ENCODE results near the gene CRELD2.

The CRELD2 gene

DNA sequence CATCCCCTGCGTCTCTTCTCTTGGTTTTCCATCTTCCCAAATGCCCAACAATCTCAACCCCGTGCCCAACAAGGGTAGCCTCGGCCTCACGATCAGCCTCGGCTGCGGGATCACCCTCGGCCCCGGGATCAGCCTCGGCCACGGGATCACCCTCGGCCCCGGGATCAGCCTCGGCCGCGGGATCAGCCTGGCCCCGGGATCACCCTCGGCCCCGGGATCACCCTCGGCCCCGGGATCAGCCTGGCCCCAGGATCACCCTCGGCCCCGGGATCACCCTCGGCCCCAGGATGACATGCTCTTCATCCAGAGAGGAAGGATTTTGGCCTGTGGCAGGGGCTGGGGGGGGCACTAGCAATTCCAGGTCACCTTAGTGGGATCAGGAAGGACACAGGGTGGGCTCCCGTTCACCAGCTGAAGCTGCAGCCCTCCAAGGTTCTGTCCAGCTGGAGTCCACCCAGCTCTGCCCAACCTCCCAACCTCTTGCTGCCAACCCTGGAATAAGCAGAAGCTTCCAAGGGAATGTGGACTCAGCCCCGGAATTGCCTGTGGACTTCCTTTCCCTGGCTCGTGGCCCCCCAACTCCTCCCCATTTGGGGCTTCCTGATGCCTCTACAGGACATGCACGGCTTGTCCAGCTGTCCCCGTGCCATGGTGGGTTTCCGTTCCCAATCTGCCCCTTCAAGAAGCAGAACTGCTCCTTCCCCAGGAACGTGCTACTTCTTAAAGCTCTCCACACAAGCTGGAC is 6.4 kb upstream of the CRELD2 start:
- no peak overlapping the region for H3K4me3 ChIP-seq (ENCODE audit: low read depth, low read length)

DNA sequence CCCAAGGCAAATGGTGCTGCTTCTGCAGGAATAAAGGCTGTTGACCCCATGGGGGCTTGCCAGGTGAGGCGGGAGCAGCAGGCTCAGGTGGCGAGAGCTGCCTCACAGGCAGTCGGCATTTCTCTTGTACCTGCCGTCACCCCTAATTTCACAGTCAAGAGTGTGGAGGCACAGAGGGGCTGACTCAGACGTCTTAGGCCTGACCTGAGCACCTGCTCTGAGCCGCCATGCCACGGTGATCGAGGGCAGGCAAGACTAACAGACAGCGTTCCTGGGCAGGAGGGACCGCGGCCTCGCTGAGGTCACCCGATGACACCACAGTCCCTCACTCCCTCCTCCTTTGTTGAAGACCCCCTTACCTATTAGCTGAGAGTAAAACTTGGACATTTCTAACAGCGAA is 5.4 kb upstream of the CRELD2 start:
- TF ChIP-seq, protein P1, sequence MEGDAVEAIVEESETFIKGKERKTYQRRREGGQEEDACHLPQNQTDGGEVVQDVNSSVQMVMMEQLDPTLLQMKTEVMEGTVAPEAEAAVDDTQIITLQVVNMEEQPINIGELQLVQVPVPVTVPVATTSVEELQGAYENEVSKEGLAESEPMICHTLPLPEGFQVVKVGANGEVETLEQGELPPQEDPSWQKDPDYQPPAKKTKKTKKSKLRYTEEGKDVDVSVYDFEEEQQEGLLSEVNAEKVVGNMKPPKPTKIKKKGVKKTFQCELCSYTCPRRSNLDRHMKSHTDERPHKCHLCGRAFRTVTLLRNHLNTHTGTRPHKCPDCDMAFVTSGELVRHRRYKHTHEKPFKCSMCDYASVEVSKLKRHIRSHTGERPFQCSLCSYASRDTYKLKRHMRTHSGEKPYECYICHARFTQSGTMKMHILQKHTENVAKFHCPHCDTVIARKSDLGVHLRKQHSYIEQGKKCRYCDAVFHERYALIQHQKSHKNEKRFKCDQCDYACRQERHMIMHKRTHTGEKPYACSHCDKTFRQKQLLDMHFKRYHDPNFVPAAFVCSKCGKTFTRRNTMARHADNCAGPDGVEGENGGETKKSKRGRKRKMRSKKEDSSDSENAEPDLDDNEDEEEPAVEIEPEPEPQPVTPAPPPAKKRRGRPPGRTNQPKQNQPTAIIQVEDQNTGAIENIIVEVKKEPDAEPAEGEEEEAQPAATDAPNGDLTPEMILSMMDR (IDR thresholded peaks at IDR 0.05; ENCODE audit: insufficient read depth, low read depth, low read length, missing control alignments), result no peak
- H3K4me3 ChIP-seq (ENCODE audit: low read depth, low read length), result no peak overlapping the region
- no peak for DNase-seq (ENCODE audit: low read depth)

More for the DNA sequence above, 6.4 kb upstream of the CRELD2 start:
- no peak for DNase-seq (ENCODE audit: low read depth)
- TF ChIP-seq, protein P1 (IDR thresholded peaks at IDR 0.05; ENCODE audit: insufficient read depth, low read depth, low read length, missing control alignments), result no peak

DNA sequence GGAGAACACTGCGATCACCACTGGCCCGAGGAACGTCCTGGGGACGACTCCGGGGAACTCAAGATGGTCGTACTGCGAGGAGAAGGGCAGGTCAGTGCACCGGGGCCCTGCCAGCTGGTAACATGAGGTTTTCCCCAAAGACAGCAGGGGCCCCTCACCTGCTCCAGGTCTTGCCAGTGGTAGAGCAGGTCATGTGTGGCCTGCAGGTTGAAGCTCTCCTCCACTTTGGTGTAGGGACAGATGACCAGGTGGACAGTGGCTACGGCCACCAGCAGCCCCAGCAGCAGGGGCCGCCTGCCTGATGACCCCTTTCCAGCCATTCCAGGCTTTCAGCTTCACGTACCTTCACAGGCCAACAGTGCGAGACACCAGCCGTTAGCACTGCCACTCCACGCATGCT is 5.0 kb upstream of the CRELD2 start:
- TF ChIP-seq, protein P1 (IDR thresholded peaks at IDR 0.05; ENCODE audit: insufficient read depth, low read depth, low read length, missing control alignments), result no peak
- no peak overlapping the region for H3K4me3 ChIP-seq (ENCODE audit: low read depth, low read length)
- no peak for DNase-seq (ENCODE audit: low read depth)

DNA sequence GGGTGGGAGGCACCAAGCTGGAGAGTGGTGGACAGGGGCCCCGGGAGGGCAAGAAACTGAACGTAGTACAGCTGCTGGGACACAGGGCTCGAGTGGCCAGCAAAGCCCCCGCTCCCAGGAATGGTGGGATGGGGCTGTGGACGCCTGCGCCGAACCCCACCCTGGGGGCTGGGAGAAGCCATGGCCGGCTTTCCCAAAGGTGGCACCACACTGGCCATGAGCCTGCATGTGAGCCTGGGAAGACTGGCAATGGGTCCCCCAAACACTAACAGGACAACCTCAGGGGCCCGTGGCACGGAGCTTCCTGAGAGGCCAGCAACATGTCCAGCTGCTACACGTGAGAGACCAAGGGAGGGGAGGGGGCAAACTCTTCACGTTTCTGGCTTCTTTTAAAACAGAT is 4.2 kb upstream of the CRELD2 start:
- DNase-seq (ENCODE audit: low read depth), result no peak
- no peak overlapping the region for H3K4me3 ChIP-seq (ENCODE audit: low read depth, low read length)
- TF ChIP-seq, protein P1 (IDR thresholded peaks at IDR 0.05; ENCODE audit: insufficient read depth, low read depth, low read length, missing control alignments), result no peak

DNA sequence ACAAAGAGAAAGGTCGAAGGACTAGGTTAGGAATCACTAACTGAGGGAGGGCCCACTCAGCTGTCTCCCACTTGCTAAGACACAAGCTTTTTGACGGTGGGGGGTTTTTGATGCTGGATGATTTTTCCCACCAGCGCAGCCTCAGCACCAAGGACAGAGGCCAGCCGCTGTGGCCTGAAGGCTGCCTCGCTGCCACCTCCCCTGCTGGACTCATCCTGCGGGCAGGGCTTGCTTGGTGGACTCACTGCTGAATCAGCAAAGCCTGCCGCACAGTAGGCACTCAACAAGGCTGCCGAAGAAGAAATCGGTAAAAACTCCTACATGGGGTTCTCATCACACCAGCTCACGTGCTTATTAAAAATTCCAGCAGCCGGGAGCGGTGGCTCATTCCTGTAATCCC is 2.8 kb upstream of the CRELD2 start:
- DNase-seq (ENCODE audit: low read depth), result no peak
- H3K4me3 ChIP-seq (ENCODE audit: low read depth, low read length), result no peak overlapping the region
- TF ChIP-seq, protein P1 (IDR thresholded peaks at IDR 0.05; ENCODE audit: insufficient read depth, low read depth, low read length, missing control alignments), result no peak

DNA sequence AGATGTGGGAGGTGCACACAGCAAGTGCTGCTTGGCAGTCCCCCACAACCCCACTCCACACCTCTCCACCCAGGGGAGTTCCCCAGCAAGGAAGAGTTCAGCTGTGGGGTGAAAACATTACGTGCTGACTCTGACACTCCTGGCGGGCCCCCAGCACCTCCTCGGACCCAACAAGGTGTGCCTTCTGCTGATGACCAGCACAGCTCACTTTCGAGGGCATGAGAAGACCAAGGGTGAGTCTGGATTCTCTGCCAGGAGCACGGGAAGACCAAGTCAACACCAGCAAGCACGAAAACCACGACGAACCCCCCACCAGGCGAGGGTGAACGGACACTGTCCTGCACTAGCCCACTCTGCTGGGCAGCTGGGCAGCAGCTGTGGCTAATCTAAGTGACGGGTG is 1.6 kb upstream of the CRELD2 start:
- no peak overlapping the region; the same call in 1 of the 2 replicates for H3K4me3 ChIP-seq (ENCODE audit: low read depth, low read length)
- TF ChIP-seq, protein P1 (IDR thresholded peaks at IDR 0.05; ENCODE audit: insufficient read depth, low read depth, low read length, missing control alignments), result no peak

More for the DNA sequence above, 1.6 kb upstream of the CRELD2 start:
- no peak for DNase-seq (ENCODE audit: low read depth)

Measured in GM12865 (cell line).